ENCODE measurements around the gene FOXRED1.
"Not testable (repeated sequence)": the region's sequence is repeated elsewhere in the genome, so short reads cannot be mapped to it uniquely, and the experiment has no call there.

Gene FOXRED1

GRCh38 chr11:126268708-126269579 is at the start of gene FOXRED1, which contains the start of gene SRPRA:
TSS of gene FOXRED1 (plus strand) at chr11:126269154. CDS start at chr11:126269207, 53 bp downstream.
TSS of gene SRPRA (minus strand) at chr11:126268895. CDS start at chr11:126268804, 91 bp downstream.
- peak; percentile 95 for DNase-seq

DNA sequence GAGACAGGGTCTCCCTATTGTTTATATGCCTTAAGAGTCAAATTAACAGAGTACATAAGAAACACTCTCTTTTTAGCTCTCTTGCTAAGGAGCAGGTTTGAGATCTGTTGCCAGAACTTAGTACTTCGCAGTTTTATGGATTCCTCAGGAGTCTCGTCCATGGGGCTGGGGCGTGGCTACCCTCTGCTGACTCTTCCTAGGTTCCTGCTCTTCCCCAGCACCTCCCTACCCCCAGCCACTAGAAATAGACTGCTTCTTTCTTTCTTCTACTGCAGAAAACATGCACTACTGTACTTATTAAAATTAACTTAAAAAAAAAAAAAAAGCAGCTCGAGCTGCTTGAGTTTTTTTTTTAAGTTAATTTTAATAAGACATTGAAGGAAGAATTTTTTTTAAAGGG is 49.4 kb upstream of the FOXRED1 start:
- no peak for DNase-seq

GRCh38 chr11:126224647-126225294 is 44.2 kb upstream of the FOXRED1 start:
- DNase-seq: no peak

DNA sequence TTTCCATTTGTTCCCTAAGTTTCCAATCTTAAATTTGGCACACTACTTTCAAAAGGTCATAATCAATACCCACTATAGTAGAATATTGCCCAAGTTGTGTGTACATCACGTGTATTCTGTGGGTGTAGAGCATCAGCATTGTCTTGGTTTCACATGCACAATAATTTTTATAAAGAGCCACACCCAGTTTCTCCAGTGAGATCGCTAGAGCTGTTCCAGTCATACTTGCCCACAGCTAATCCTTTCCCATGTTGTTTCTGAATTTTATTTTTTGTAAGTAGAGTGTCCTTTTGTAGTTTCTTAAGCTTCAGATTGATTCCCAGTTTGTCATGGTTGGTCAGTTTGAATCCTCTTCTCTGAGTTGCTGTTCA is 43.7 kb upstream of the FOXRED1 start:
- no peak for DNase-seq

- DNase-seq: no peak
Measured at GRCh38 chr11:126226334-126227084, 42.4 kb upstream of the FOXRED1 start.

GRCh38 chr11:126229858-126230540 is 39.0 kb upstream of the FOXRED1 start:
- no peak for DNase-seq

DNA sequence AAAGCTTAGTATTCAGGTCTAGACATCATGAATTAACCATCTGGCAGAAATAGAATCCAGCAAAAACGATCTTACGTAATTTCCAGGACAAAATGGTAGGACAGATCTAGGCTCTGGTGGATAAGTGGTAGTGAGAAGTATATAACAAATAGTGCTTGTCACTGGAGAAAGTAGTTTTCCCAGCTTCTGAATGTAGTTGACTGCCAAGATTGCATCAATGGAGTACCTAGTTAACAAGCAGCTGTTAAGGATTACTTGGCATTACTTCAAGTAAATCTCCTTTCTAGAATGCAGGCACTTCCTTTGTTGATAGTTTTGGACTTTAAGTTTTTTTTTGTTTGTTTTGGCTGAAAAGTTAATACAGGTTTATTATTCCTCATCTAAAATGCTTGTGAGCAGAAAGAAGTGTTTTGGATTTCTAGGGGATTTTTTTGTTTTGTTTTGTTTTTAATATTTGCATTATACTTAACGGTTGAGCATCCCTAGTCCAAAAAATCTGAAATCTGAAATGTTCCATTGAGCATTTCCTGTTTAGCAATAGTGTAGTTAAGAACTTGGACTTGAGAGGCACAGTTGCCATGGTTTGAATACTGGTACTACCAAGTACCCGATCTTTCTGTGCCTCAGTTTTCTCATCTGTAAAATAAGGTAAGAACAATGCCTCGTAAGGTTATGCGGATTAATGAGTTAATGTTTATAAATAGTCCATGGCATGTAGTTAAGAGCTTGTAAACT is 37.1 kb upstream of the FOXRED1 start:
- DNase-seq: peak; percentile 29

- DNase-seq: no peak
Measured at GRCh38 chr11:126232683-126233082, 36.3 kb upstream of the FOXRED1 start.

DNA sequence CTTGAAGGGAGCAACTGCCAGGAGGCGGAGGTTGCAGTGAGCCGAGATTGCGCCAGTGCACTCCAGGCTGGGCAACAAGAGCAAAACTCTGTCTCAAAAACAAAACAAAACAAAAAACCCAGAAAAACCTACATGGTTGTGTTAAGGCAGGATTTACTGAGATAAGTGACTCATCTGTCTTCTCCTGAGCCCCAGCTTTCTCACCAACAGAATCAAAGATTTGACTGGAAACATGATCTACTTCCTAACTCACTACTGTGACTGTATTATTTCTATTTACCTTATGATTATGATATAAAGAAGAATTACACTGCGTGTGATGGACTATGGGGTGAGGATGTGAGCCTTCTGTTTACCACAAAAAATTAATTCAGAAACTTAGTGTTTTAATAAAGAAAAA is 35.6 kb upstream of the FOXRED1 start:
- no peak for DNase-seq

- DNase-seq: no peak
Measured at GRCh38 chr11:126246636-126247035, 22.3 kb upstream of the FOXRED1 start.

- DNase-seq: no peak
Measured at GRCh38 chr11:126253265-126253664, 15.7 kb upstream of the FOXRED1 start.

DNA sequence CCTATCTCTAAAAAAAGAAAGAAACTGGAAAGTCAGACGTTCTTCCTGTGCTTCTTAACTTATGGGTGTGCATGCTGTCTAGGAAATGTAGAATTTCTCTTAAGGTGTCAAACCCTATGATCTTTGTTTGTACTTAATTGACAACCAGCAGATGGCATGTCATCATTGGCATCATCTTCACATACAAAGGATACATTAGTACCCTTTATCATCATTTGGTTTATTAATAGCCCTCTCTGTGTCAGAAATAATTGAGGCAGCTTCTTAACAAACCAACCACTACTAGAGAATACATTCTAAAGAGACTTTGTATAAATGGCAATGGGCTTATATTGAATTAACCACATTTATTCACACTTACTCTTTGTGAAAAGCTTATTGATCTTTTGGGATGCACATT is 14.1 kb upstream of the FOXRED1 start:
- no peak for DNase-seq

GRCh38 chr11:126255507-126255906 is 13.4 kb upstream of the FOXRED1 start:
- DNase-seq: not testable (repeated sequence)

DNA sequence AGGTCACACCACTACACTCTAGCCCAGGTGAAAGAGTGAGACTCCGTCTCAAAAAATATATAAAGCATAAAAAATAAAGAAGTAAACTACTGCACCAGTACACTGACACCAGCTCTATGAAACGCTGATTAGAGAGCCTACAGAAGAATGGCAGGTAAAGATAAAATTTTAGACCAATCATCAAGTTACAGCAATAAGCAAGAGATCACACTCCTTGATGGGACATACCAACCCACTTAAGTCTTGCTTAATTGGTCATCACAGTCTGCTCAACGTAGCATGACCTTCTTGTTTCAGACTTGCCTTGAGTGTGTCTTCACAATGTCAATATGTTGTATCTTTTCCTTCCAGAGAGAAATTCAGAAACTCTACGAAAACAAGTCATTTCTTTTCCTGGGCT is 12.7 kb upstream of the FOXRED1 start:
- no peak for DNase-seq

- no peak for DNase-seq
Measured at GRCh38 chr11:126257144-126257543, 11.8 kb upstream of the FOXRED1 start.

DNA sequence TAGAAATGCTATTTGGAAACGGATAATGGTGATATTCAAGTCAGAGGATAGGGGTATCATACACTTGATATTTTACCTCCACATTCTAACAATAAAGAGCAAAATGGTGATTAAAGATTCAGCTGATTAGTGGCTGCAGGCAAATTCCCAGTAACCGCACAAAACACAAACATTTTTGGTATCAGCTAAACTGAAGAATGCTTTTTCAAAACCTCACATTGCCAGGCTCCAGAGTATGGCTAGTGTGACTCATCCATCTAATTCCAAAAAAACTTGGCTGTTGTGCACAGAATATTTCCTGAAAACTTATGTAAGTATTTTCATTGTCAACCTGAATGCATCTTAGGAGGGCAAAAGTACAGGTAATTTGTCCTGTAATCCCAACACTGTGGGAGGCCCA is 11.2 kb upstream of the FOXRED1 start:
- no peak for DNase-seq

DNA sequence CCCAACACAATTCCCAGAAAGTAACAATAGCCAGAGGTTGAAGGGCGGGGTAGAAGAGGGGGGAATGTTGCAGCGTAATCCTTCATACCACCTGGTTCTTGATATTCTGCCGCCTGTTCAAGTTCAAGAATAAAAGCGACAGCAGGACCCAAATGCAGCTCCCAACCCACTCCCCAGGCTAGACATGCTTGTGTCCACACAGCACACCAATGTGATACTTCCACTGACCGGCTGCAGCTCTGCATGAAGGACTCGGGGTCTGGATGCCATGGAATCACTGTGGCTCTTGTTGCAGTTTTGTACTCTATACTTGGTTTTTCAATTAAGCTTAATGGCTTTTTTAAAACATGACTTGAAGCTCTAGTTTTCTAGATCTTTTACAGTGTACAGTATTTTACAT is 6.7 kb upstream of the FOXRED1 start:
- DNase-seq: no peak

- no peak for DNase-seq
Measured at GRCh38 chr11:126263489-126263888, 5.5 kb upstream of the FOXRED1 start.

GRCh38 chr11:126265811-126266210 is 3.1 kb upstream of the FOXRED1 start:
- no peak for DNase-seq

DNA sequence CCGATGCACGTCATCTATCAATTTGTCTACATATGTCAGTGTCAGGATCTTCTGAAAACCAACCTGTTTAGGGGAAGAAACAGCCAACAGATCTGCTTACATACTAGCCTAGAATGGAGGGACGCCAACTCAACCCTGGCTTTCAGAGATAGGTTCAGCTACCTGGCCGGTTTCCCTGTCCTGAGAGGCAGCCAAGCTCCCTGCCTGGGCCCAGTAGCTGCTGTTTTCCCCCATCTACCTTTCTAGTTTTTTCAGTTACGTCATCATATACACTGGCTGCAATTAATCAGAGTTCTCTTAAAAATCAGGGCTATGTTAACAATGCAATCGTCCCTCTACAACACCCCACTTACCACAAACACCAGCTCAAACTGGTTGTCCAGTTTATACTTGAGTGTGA is 1.3 kb upstream of the FOXRED1 start:
- no peak for DNase-seq

GRCh38 chr11:126268361-126268707 is 620 bp upstream of the FOXRED1 start:
- no peak for DNase-seq

- no peak for DNase-seq
Measured at GRCh38 chr11:126277322-126277721, 8.4 kb downstream of the FOXRED1 start.
